Globus pallidus (tissue), 1 donor: Measurements from ENCODE around the gene UBAC2.
"Not testable (repeated sequence)": the region's sequence is repeated elsewhere in the genome, so short reads cannot be mapped to it uniquely, and the experiment has no call there.

ENCODE experiments used
- DNase-seq: peaks from one replicate; pipeline ENCODE4 v3.0.0-alpha.2; 2015; ENCODE audit warnings: low spot score

UBAC2 gene

DNA sequence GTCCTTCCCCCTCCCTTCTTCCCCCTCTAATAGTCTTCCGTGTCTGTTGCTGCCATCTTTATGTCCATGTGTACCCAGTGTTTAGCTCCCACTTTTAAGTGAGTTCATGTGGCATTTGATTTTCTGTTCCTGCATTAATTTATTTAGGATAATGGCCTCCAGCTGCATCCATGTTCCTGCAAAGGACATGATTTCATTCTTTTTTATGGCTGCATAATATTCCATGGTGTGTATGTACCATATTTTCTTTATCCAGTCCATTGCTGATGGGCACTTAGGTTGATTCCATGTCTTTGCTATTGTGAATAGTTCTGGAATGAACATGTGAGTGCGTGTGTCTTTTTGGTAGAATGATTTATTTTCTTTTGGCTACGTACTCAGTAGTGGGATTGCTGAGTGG is 48.5 kb downstream of the UBAC2 start:
- not testable (repeated sequence) for DNase-seq

DNA sequence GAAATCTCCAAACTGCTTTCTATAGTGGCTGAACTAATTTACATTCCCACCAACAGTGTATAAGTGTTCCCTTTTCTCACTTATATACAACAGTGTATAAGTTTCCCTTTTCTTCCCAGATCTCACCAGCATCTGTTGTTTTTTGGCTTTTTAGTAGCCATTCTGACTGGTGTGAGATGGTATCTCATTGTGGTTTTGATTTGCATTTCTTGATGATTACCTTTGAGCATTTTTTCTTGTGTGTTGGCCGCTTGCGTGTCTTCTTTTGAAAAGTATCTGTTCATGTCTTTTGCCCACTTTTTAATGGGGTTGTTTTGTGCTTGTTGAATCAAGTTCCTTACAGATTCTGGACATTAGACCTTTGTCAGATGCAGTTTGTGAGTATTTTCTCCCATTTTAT is 49.0 kb downstream of the UBAC2 start:
- not testable (repeated sequence) for DNase-seq

DNA sequence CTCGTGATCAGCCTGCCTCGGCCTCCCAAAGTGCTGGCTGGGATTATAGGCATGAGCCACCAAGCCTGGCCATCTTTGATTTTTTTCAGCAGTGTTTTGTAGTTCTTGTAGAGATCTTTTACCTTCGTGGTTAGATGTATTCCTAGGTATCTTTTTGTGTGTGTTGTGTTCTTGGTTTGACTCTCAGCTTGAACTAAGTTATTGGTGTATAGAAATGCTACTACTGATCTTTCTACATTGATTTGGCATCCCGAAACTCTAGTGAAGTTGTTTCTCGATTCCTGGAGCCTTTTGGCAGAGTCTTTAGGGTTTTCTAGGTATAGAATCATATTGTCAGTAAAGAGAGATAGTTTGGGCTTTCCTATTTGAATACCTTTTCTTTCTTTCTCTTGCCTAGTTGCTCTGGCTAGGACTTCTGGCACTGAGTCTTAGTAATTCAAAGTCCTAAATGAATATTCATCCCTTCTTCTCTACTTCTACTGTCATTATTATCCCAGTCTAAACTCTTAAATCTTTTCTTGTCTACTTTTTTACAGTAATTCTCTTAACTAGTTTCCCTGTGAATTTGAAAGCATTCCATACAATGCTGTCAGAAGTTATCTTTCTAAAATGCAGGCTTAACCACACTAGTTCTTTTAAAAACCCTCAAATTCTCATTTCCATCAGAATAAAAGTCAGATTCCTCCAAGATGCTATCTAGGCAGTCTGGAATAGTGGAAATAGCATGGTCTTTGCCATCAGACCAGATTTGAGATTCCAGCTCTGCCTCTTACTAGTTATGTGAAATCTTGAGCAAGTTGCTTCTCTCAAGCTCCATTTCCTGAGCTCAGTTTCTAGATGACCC is 50.5 kb downstream of the UBAC2 start:
- DNase-seq, result no peak

DNA sequence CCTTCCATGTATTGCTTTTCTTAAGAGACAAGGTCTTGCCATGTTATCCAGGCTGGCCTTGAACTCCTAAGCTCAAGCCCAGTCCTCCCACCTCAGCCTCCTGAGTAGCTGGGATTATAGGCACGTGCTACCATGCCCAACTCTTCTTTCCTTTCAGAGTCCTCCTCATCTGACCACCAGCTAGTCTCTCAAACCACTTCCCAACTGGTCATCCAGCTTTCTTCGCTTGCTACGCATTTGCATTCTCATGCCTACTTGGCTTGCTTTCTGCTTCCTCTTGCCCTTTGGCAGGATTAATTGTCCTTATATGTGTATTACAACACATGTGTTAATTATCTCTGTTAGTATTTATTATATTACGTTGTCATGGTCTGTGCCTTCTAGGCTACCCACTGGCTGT is 51.3 kb downstream of the UBAC2 start:
- no peak for DNase-seq

DNA sequence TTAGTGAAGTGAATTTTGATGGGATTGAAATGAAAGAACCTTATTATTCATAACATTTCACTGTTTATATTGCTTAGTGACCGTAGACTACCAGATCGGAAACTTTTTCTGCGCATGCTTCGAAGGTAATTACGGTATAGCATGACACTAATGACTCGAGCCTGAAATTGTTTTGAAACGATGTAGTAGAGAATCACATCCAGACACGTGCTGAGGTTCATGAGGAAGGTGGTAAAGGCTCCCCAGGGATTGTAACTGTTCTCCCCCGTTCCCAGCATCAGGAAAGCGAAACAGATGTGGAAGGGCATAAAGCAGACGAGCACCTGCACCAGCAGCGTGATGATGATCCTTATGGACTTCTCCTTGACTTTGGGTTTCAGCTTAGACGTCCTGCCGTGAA is 54.2 kb downstream of the UBAC2 start:
- DNase-seq, result no peak

DNA sequence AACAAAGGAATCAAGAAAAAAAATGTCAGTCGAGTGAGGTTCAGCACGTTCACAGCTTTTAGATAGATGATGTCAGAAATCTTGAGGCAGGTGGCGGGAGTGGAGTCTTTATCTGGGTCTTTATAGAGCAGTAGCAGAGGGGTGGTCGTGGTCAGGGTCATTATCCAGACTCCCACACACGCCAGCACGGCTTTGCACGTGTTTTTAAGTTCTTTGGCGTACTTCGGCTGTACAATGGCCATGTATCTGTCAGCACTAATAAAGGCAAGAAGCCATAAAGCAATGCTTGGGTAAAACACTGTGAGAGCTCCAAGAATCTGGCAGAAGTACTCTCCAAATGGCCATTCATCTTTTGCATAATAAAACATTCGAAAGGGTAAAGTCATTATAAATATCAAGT is 54.6 kb downstream of the UBAC2 start:
- DNase-seq, result no peak

DNA sequence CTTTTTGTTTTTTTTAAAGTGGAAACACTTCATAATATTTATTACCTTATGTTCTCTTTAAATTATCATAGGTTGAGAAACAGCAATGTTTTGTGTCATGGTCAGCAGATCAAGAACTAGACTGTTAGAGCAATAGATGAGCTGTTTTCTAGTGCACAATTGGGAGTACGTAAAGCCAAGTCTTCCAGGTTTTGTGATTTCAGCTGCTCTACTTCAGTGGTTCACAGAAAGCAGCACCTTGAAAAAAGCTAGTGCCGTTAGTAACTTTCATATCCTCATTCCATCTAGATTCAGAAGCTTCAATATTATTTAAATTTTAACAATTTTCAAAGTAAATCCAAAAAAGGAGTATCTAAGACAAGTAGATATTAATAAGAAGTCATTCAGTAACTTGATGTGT is 55.6 kb downstream of the UBAC2 start:
- no peak for DNase-seq

DNA sequence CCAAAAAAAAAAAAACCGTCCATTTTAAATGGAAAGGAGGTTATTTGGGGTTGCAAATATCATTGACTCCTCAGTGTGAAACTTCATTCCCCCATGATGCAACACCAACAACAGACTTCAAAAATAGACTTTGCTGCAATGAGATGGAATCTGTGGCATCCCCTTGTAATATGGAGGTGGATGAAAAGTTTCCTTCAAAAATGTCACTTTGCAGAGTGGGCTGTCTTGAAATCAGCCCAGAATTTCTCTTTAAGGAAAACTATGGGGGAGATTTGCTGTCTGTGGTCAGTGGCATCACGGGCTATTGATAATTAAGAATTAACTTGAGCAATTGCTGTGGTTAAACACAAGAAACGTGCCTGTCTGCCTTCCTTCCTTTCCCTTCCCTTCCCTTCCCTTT is 56.1 kb downstream of the UBAC2 start:
- no peak for DNase-seq

DNA sequence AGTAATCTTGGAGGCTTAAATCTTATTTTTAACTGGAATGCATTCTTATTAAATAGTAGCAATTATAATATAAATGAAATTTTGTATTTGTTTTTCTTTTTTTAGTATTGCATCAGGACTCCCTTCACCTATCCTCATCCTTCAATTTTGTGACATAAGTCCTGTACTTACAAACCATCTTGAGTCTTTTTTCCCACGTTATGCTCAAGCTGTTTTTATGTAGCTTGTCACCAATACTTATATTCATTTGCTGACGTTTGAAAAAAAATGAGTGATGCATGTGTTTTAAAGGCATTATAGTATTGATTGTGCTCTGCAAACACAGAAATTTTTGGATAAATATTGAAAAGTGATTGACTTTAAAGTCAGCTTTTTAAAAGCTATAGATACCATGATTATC is 56.6 kb downstream of the UBAC2 start:
- no peak for DNase-seq

DNA sequence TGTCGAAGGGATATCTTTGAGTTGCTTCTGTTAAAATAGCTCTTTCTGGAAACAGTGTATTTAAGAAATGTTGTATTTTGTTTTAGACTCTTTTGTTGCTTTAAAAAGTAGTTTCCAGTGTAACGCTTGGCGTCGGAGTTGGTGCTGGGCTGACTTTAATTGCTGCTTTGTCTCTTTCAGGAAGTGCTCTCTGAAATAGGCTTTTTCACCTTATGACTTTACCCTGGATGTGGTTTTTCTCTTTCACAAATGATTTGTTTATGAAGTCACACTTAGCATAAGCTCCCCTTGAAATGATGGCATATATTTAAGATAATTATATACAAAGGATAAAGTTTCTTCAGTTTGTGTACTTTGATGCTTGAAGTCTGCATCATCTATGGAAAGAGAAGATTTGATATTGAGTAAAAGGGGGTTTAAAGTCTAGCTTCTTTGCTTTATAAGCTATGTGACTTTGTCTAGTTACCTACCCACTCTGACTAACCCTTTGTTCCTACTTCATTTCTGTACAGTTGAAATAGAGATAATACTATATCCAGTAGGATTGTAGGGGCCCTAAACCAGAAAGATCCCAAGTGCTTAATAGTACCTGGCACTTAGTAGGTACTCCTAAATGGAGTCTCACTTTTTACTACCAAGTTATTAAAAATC is 57.7 kb downstream of the UBAC2 start, which contains the start of gene GPR18:
TSS of gene GPR18 (minus strand) at position 170 of the 651 bp plus-strand sequence. CDS start 2,507 bp downstream, outside the sequence.
- no peak for DNase-seq

DNA sequence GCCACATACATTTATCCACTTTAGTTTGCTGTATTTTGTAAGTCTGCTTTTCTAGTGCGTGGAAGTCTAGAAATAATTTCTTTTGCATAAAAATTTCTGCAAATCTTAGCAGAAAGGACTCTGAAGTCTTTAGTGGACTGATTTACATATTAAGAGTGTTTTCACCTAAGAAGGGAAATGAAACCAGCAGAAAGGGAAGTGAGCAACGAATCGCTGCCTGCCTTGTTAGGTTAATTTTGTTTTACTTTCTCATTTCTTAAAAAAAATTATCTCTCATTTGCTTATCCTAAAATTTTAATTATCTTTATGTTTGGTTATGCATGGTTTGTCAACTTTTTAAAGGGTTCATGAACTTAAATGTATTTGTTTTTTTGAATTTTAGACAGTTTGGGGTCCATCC is 58.3 kb downstream of the UBAC2 start:
- no peak for DNase-seq

DNA sequence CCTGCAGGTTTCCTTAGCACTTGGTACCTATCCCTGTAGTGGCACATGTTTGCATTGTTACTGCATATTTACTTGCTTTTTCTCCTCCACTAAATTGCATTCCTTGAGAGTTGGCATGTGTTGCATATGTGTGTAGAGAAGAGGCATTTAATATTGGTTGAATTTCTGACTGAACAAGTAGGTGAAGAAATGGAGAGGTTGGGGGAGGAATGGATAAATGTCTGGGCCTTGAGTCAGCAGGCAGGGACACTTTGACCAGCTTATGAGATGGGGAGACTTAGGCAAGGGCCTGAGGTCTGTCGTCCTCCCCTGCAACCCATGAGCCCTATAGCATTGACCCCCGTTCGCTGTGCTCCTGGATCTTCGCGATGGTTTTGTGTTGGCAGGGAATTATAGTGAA is 59.6 kb downstream of the UBAC2 start:
- no peak for DNase-seq

DNA sequence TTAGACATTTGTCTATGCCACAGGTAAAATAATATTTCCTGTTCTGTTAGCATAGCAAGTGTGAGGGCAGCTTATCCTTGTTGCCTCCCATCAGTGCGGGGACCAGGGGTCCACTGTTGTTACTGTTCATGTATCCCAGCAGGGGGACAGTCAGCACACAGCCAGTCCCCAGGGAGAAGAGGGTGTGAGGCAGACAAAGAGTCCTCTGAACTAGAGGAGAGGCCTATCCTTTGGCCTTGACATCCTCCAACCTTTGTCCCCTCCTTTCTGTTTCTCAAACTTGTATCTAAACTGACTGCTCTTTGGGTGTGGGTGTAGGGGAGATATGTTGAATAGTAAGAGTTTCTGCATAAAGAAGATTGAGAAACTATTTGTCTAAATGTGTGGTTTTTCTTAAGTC is 60.4 kb downstream of the UBAC2 start:
- no peak for DNase-seq

DNA sequence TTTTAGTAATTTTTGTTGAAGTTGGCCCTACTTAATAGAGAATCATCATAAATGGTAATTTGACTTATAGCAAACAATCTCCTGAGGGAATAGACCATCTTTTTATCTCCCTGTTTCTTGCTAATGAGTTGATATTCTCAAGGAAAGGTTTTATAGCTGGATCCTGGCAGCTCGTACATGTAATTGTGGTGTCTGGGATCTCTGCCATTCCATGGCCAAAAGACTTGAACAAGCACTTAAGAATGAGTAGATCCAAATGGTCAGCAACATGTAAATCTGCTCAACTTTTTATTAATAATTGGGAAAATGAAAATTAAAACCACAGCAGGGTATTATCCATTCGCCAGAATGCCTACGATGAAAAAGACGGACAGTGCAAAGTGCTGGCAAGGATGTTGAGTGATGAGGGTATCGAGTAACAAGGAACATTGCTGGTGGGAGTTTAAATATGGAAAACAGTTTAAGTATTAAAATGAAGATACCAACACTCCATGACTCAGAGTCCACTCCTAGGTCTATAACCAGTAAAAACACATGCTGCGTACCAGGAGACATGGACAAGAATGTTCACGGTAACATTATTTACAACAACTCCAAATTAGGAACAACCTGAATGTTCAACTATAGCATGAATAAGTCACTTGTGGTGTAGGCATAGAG is 62.6 kb downstream of the UBAC2 start:
- no peak for DNase-seq

DNA sequence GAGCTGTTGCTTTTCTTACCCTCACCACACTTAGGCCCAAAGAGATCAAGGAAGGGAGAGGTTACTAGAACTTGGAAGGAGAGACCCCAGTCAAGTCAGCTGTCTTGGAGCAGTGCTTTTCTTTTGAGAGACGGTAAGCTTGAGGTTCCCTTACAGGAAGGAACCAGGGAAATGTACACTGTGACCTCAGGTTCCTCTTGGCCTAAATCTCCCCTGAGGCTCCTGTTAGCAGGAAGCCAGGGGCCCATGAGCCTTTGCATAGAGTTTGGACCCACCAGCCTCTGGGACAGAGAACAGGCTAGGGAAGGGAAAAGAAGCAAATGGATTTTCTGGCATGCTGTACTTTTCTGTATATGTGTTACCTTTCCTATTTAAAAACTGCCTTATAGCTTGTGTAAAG is 63.4 kb downstream of the UBAC2 start:
- DNase-seq, result no peak

DNA sequence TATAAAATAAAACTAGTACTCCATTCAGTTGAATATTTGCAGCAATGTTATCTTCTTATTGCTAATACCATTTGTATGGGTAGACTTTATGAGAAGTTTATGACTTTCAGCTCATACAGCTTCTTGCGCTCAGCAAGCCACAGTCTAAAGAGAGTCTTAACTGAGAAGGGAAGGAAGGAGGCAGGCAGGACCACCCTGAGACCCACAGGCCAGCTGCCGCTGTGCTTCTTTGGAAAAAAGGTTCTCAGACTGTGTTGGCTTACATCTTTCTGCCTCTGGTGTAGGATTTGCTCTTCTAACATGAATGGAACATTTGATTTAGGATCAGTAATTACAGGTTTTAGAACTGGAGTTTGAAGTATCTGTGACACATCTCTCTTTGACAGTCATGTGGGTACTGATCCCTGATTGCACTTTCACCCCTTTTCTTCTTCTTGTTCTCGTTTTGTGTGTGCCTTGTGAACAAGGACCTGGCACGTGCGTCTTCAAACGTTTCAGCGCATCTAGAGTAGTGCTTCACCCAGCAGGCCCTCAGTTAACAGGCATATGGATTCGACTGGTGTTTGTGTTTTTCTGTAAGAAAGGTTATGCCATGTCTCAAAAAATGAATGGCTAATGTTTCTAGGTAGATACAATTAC is 64.6 kb downstream of the UBAC2 start:
- DNase-seq, result no peak

DNA sequence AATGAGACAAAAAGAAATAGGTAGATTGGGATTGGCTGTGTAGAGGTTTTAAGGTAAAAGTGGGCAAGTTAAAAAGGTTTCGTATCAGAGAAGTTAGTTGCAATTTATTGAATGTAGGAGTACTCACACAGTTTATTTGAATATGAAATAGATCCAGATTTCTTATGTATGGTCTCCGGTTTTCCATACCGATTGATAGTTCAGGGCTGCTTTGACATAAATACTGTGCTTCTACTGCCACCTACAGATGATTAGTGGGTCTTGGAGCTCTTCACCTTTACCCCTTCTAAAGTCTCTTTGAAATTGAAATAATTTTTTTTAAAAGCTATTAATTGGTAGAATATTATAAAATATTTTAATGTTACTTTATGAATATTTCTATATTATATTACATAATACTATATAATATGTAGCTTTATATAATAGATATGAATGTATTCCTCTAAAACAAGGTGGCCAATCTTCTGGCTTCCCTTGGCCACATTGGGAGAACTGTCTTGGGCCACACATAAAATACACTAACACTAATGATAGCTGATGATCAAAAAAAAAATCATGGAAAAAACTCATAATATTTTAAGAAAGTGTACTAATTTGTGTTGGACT is 65.3 kb downstream of the UBAC2 start:
- peak; percentile 60 for DNase-seq

DNA sequence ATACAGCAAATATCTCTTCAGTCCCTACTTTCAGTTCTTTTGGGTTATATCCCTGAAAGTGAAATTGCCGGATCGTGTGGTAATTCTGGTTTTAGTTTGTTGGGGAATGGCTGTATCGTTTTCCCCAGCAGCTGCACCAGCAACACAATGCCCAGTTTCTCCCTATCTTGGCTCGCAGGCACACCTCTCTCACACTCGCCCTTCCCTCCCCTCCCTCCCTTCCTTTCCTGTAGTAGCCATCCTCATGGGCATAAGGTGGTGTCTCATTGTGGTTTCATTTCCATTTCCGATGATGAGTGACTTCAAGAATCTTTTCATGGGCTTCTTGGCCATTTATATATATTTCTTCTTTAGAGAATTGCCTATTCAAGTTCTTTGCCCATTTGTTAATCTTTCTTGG is 66.2 kb downstream of the UBAC2 start:
- no peak for DNase-seq

DNA sequence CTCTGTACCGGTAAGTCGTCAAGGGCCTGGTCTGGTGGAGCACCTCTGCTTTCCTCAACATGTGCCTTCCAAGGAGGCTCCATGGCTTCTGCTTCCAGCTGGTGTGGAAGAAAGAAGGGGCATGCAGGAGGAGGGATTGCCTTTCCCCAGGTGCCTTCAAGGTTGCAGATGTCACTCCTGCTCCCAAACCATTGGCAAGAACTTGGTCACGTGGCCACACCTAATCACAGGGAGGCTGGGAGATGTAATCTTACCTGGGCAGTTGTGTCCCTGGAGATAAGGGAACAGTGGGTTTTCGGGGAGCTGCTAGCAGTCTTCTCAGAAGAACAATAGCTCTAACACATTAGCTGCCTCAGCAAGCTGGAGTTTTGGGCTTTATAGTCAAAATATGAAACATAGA is 67.3 kb downstream of the UBAC2 start:
- DNase-seq, result no peak

DNA sequence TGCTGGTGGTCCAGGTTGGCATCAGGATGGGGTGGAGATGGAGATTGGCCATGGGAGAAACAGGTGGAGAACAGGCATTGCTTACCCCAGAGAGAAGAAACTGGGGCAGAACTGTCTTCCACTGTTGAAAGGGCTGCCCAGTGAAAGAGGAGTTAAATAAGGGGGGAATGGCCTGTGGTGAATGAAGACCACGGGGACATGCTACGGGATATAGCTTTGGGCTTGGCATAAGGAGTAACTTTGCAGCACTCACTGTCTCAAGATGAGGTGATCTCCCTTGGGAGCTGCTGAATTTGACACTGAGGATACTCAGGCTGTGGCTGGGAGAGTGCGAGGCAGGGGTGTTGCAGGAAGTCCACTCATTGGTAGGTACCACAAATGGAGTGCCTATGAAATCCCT is 68.2 kb downstream of the UBAC2 start:
- no peak for DNase-seq

DNA sequence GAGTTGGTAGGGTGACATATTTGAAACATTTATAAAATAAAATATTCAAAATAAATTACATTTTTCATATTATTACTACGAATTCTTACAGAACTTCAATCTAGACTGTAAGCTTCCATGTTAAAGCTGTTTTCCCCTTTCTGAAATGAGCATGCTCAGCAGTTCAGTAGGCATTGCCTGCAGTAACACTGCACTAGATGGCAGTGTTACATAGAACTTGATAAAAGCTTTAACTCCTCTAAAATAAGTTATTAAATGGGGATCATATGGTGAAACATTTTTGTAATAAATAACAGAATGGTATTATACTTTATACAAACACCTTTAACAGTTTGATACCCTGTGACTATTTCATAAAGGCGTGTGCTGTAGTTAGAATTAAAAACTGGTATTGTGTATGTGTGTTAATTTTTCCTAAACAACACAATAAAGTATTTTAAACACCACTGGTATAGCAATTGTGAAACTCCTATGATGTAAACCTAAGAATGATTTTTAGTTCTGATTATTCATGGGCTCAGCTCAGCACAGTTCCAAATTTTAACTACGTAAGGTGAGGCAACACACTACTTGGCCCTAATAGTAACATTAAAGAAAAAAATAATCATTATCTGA is 69.1 kb downstream of the UBAC2 start:
- peak; percentile 57 for DNase-seq

DNA sequence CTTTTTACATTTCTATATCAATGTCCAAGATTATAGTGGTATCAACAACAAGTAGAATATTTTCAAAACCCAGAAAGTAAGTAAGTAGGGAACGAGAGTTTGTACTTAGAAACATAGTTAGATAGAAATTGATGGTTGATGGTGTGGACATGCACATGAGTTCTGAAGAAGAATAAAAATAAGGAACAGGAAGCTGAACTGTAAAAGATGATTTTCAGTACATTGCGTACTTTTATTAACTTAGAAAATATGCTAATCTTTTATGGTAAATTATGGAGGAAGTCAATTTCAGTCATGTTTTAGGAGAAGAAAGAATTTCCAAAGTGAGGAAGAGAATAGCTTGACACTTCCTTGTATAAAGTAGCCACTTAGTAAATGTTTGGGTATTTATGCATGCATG is 69.9 kb downstream of the UBAC2 start:
- DNase-seq, result no peak
